Gastrocnemius medialis (tissue), 4 donors: Measurements from ENCODE around the gene COA1. TPM values are rescaled to one million over a fixed set of nuclear protein-coding genes. Genes with fewer than 3 reads are reported as not detected.

ENCODE experiments used
- ATAC-seq, 2 donors: fragments of 150-250 bp; one replicate each; pipeline ENCODE4 v1.9.1; 2016
- DNase-seq, 2 donors: peaks; one replicate each; pipeline ENCODE4 v3.0.0-alpha.2; 2019
- H3K27ac ChIP-seq, 4 donors: fragments of 200-600 bp; sonication (generic); 1 replicate in 1 of 4; 2 replicates in 3 of 4; pipeline ENCODE4 v1.5.1; 2016 to 2018; ENCODE audit warnings: mild to moderate bottlenecking in 2 of 4, moderate library complexity in 1 of 4
- H3K27me3 ChIP-seq, 3 donors: fragments of 200-600 bp; sonication (generic) in 2 of 3; 1 replicate in 1 of 3; 2 replicates in 2 of 3; pipeline versions ENCODE4 v1.5.1 to v1.6.0; 2016 to 2019; ENCODE audit warnings: mild to moderate bottlenecking in 1 of 3, moderate library complexity in 1 of 3
- H3K36me3 ChIP-seq, 2 donors: fragments of 200-600 bp; sonication (generic) in 1 of 2; one replicate each; pipeline ENCODE4 v1.5.1; 2017 to 2018
- H3K4me1 ChIP-seq, 2 donors: fragments of 200-600 bp; sonication (generic) in 1 of 2; one replicate each; pipeline ENCODE4 v1.5.1; 2016 to 2017; ENCODE audit warnings: mild to moderate bottlenecking in 2 of 2
- H3K4me3 ChIP-seq, 4 donors: fragments of 200-600 bp; sonication (generic) in 3 of 4; 1 replicate in 1 of 4; 2 replicates in 3 of 4; pipeline ENCODE4 v1.5.1; 2016 to 2019; ENCODE audit warnings: mild to moderate bottlenecking in 2 of 4
- H3K9me3 ChIP-seq, 3 donors: fragments of 200-600 bp; sonication (generic) in 2 of 3; 1 replicate in 1 of 3; 2 replicates in 2 of 3; pipeline ENCODE4 v1.5.1; 2016 to 2019
- CTCF ChIP-seq, 5 experiments: fragments of 450-650 bp in 3 of 5; fragments of 200-600 bp in 2 of 5; sonication (generic) in 2 of 5; IDR thresholded peaks in 4 of 5; conservative IDR thresholded peaks in 1 of 5; 1 replicate in 4 of 5; 2 replicates in 1 of 5; pipeline ENCODE4 v1.5.1; 2016 to 2019; ENCODE audit warnings: antibody characterized with exemption in 5 of 5, mild to moderate bottlenecking in 3 of 5, moderate library complexity in 3 of 5
- POLR2A ChIP-seq, 2 donors: fragments of 450-650 bp; IDR thresholded peaks; one replicate each; pipeline ENCODE4 v1.6.1; 2017; ENCODE audit warnings: antibody characterized with exemption in 2 of 2, mild to moderate bottlenecking in 2 of 2, moderate library complexity in 2 of 2
- in situ Hi-C, 4 donors: fragments of 200-750 bp; cut with MboI; loops; one replicate each; pipeline versions ENCODE4 v1.15.0 to v1.8.0; 2017; ENCODE audit warnings: low sequenced_read_pairs in 4 of 4
- intact Hi-C: fragments of 100-400 bp; cut with DNase I; formaldehyde crosslinking; loops from one replicate; pipeline ENCODE4 v1.15.1; 2023; ENCODE audit warnings: low total_unique reads
- total RNA-seq, 4 donors: library from RNA; depleted of rRNA; stranded (reverse); fragments of >200 nt; gene quantifications; one replicate each; pipeline versions ENCODE4 v1.1.0 to v1.2.3, GENCODE V29; 2016

Gene COA1
- total RNA-seq, 4 donors from 2014 or later, result 34.9 to 55.2 (median 49.3) TPM

GRCh38 chr7:43650457-43651052 lies 78.8 kb downstream of the COA1 start:
- no peak for ATAC-seq
- in situ Hi-C loops, result no loop called here
- no peak overlapping the region for H3K4me3 ChIP-seq
- TF ChIP-seq CTCF (IDR thresholded peaks at IDR 0.05 in 4 of 5, conservative IDR thresholded peaks at IDR 0.05 in 1 of 5) (no peak), POLR2A (IDR thresholded peaks at IDR 0.05) (no peak)
- peak overlapping the region; percentile 30 to 66 (median 54) for H3K27ac ChIP-seq
- H3K27me3 ChIP-seq, result no peaks in the 10 kb centered on the region
- no peaks in the 10 kb centered on the region for H3K9me3 ChIP-seq
- peaks cover 45 to 53% of the 10 kb centered on the region in 2 donors for H3K4me1 ChIP-seq
- no peak for DNase-seq
- no peaks in the 10 kb centered on the region for H3K36me3 ChIP-seq
- intact Hi-C loops, result no loop called here

- H3K36me3 ChIP-seq, result no peaks in the 10 kb centered on the region
- H3K27me3 ChIP-seq, result no peaks in the 10 kb centered on the region
- no peak for ATAC-seq
- intact Hi-C loops (loop anchor here (5.0 kb wide), 1 partner anchor 52 kb away; no protein-coding TSS in a partner anchor), in situ Hi-C loops (no loop called here)
- H3K4me1 ChIP-seq, result peaks cover 45 to 56% of the 10 kb centered on the region in 2 donors
- DNase-seq, result no peak
- H3K9me3 ChIP-seq, result no peaks in the 10 kb centered on the region
- peak overlapping the region in 2 of 4 donors; percentile 54 to 66 for H3K27ac ChIP-seq
- TF ChIP-seq CTCF (IDR thresholded peaks at IDR 0.05 in 4 of 5, conservative IDR thresholded peaks at IDR 0.05 in 1 of 5) (no peak), POLR2A (IDR thresholded peaks at IDR 0.05) (no peak)
- H3K4me3 ChIP-seq, result no peak overlapping the region
Observed at GRCh38 chr7:43649755-43650274, 79.5 kb downstream of the COA1 start.

GRCh38 chr7:43648473-43649406 lies 80.6 kb downstream of the COA1 start:
- Histone ChIP-seq H3K4me3 (no peak overlapping the region), H3K4me1 (peaks cover 45 to 56% of the 10 kb centered on the region in 2 donors), H3K9me3 (no peaks in the 10 kb centered on the region), H3K27ac (peak overlapping the region; percentile 59 to 83 (median 80)), H3K36me3 (peaks cover 0 to 6% of the 10 kb centered on the region in 2 donors), H3K27me3 (no peaks in the 10 kb centered on the region)
- peak; percentile 16 to 19 for ATAC-seq
- DNase-seq, result no peak
- intact Hi-C loops, result loop anchor here (1.0 to 5.0 kb wide), 2 partner anchors 54 to 65 kb away; partner anchors contain the start of gene STK17A
- in situ Hi-C loops, result no loop called here
- TF ChIP-seq POLR2A (IDR thresholded peaks at IDR 0.05) (no peak), CTCF (IDR thresholded peaks at IDR 0.05 in 4 of 5, conservative IDR thresholded peaks at IDR 0.05 in 1 of 5) (no peak)

GRCh38 chr7:43647673-43648472 lies 81.5 kb downstream of the COA1 start:
- peaks cover 0 to 10% of the 10 kb centered on the region in 2 donors for H3K36me3 ChIP-seq
- H3K4me1 ChIP-seq, result peaks cover 45 to 56% of the 10 kb centered on the region in 2 donors
- TF ChIP-seq POLR2A (IDR thresholded peaks at IDR 0.05) (no peak), CTCF (IDR thresholded peaks at IDR 0.05 in 4 of 5, conservative IDR thresholded peaks at IDR 0.05 in 1 of 5) (no peak)
- intact Hi-C loops, result loop anchor here (1.0 to 5.0 kb wide), 2 partner anchors 54 to 65 kb away; partner anchors contain the start of gene STK17A
- H3K27me3 ChIP-seq, result no peaks in the 10 kb centered on the region
- DNase-seq (peak; percentile 63 to 70), ATAC-seq (peak; percentile 92 to 93)
- in situ Hi-C loops, result no loop called here
- peak overlapping the region in 1 of 4 donors; percentile 39 for H3K4me3 ChIP-seq
- no peaks in the 10 kb centered on the region for H3K9me3 ChIP-seq
- H3K27ac ChIP-seq, result peak overlapping the region; percentile 59 to 83 (median 80)
